HepG2 (cell line): Measurements from ENCODE around the gene ENTPD6. TPM values are rescaled to one million over a fixed set of nuclear protein-coding genes. Genes with fewer than 3 reads are reported as not detected.

Experiments used
- CENPT ChIP-seq: sonication (generic); formaldehyde crosslinking; IDR thresholded peaks from 2 replicates; pipeline ENCODE4 v1.8.0; 2022; ENCODE audit warnings: low read depth, mild to moderate bottlenecking, moderate library complexity, missing genetic modification reagents
- CHD4 ChIP-seq: fragments of 200-600 bp; sonication (generic); IDR thresholded peaks from 2 replicates; pipeline ENCODE4 v1.7.0; 2017; ENCODE audit warnings: mild to moderate bottlenecking, low read length, borderline replicate concordance
- KAT2B ChIP-seq: fragments of 150-350 bp; IDR thresholded peaks from 2 replicates; pipeline ENCODE4 v1.6.1; 2014; ENCODE audit warnings: low read depth, low read length, borderline replicate concordance
- KLF11 ChIP-seq: IDR thresholded peaks from 2 replicates; pipeline ENCODE4 v1.6.1; 2016; ENCODE audit warnings: missing compliant biosample characterization
- POLR2A ChIP-seq, 2 experiments: IDR thresholded peaks; 2 replicates each; pipeline ENCODE4 v1.6.1; 2011; ENCODE audit warnings: low read depth in 2 of 2, low read length in 2 of 2, mild to moderate bottlenecking in 1 of 2, moderate library complexity in 1 of 2; ENCODE audit not compliant: insufficient read depth in 1 of 2
- POLR2AphosphoS5 ChIP-seq: IDR thresholded peaks from 2 replicates; pipeline ENCODE4 v1.6.1; 2012; ENCODE audit warnings: low read depth, low read length
- TBX3 ChIP-seq: fragments of 450-650 bp; IDR thresholded peaks from 2 replicates; pipeline ENCODE4 v1.6.1; 2017; ENCODE audit warnings: antibody characterized with exemption, mild to moderate bottlenecking, inconsistent platforms, borderline replicate concordance
- ZNF263 ChIP-seq: sonication (generic); formaldehyde crosslinking; IDR thresholded peaks from 2 replicates; pipeline ENCODE4 v1.4.0; 2020; ENCODE audit warnings: missing genetic modification reagents
- ZNF468 ChIP-seq: sonication (generic); formaldehyde crosslinking; IDR thresholded peaks from 2 replicates; pipeline ENCODE4 v1.8.0; 2022; ENCODE audit warnings: mild to moderate bottlenecking, moderate library complexity, missing genetic modification reagents
- ZNF782 ChIP-seq: sonication (generic); formaldehyde crosslinking; IDR thresholded peaks from 2 replicates; pipeline ENCODE4 v1.4.0; 2020; ENCODE audit warnings: missing genetic modification reagents, mild to moderate bottlenecking, borderline replicate concordance
- polyA plus RNA-seq, 8 experiments: library from polyadenylated mRNA; depleted of rRNA in 3 of 8; stranded (reverse) in 7 of 8; unstranded in 1 of 8; fragments of >200 nt; fragmentation: Illumina TruSeq in 4 of 8; extraction: Trizol in 4 of 8; gene quantifications; 2 replicates each; pipeline versions ENCODE4 v1.2.1 to v1.2.3, GENCODE V29; 2011 to 2016; ENCODE audit warnings: low read depth in 4 of 8, missing spikeins in 1 of 8, mixed read lengths in 1 of 8; ENCODE audit not compliant: insufficient read depth in 1 of 8
- total RNA-seq, 5 experiments: library from RNA; depleted of rRNA; stranded (reverse); fragments of >200 nt; fragmentation: Illumina TruSeq; extraction: Trizol; gene quantifications; 2 replicates each; pipeline ENCODE4 v1.2.3, GENCODE V29; 2016; ENCODE audit warnings: low read depth in 1 of 5
- TF ChIP-seq, protein P1 (sequence below): sonication (generic); formaldehyde crosslinking; IDR thresholded peaks from one replicate; pipeline ENCODE4 v1.5.1; 2020; ENCODE audit warnings: mild to moderate bottlenecking, missing genetic modification reagents; ENCODE audit errors: not compliant biosample characterization
- TF ChIP-seq, protein P2 (sequence below): sonication (generic); formaldehyde crosslinking; IDR thresholded peaks from 2 replicates; pipeline ENCODE4 v1.4.0; 2020; ENCODE audit warnings: missing genetic modification reagents
- TF ChIP-seq, protein P3 (sequence below): sonication (generic); formaldehyde crosslinking; IDR thresholded peaks from 2 replicates; pipeline ENCODE4 v1.4.0; 2020; ENCODE audit warnings: missing genetic modification reagents
- TF ChIP-seq, protein P4 (sequence below): sonication (generic); formaldehyde crosslinking; IDR thresholded peaks from 2 replicates; pipeline ENCODE4 v1.4.0; 2020; ENCODE audit warnings: mild to moderate bottlenecking, missing genetic modification reagents

ENTPD6 gene
- total and polyA plus RNA-seq, 2 of the 13 experiments (the other 11 are each of a cell fraction or from before 2014, with no cell fraction given): 164 to 172 TPM

DNA sequence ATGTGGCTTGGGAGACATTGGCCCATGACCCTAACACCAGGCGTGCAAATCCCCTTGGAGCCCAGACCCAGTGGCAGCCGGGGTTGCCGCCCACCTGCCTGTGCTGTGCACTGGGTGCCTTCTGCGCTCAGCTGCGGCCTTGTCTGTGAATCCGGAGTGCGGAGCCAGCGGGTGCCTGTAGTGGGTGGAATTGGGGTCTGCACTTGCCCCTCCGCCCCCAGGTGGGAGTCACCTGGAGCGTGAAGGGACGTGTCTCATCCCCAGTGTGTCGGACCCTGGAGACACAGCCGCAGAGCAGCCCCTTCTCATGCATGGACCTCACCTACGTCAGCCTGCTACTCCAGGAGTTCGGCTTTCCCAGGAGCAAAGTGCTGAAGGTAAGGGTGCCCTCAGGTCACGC is 29.4 kb downstream of the ENTPD6 start (continued):
- TF ChIP-seq, protein P1, sequence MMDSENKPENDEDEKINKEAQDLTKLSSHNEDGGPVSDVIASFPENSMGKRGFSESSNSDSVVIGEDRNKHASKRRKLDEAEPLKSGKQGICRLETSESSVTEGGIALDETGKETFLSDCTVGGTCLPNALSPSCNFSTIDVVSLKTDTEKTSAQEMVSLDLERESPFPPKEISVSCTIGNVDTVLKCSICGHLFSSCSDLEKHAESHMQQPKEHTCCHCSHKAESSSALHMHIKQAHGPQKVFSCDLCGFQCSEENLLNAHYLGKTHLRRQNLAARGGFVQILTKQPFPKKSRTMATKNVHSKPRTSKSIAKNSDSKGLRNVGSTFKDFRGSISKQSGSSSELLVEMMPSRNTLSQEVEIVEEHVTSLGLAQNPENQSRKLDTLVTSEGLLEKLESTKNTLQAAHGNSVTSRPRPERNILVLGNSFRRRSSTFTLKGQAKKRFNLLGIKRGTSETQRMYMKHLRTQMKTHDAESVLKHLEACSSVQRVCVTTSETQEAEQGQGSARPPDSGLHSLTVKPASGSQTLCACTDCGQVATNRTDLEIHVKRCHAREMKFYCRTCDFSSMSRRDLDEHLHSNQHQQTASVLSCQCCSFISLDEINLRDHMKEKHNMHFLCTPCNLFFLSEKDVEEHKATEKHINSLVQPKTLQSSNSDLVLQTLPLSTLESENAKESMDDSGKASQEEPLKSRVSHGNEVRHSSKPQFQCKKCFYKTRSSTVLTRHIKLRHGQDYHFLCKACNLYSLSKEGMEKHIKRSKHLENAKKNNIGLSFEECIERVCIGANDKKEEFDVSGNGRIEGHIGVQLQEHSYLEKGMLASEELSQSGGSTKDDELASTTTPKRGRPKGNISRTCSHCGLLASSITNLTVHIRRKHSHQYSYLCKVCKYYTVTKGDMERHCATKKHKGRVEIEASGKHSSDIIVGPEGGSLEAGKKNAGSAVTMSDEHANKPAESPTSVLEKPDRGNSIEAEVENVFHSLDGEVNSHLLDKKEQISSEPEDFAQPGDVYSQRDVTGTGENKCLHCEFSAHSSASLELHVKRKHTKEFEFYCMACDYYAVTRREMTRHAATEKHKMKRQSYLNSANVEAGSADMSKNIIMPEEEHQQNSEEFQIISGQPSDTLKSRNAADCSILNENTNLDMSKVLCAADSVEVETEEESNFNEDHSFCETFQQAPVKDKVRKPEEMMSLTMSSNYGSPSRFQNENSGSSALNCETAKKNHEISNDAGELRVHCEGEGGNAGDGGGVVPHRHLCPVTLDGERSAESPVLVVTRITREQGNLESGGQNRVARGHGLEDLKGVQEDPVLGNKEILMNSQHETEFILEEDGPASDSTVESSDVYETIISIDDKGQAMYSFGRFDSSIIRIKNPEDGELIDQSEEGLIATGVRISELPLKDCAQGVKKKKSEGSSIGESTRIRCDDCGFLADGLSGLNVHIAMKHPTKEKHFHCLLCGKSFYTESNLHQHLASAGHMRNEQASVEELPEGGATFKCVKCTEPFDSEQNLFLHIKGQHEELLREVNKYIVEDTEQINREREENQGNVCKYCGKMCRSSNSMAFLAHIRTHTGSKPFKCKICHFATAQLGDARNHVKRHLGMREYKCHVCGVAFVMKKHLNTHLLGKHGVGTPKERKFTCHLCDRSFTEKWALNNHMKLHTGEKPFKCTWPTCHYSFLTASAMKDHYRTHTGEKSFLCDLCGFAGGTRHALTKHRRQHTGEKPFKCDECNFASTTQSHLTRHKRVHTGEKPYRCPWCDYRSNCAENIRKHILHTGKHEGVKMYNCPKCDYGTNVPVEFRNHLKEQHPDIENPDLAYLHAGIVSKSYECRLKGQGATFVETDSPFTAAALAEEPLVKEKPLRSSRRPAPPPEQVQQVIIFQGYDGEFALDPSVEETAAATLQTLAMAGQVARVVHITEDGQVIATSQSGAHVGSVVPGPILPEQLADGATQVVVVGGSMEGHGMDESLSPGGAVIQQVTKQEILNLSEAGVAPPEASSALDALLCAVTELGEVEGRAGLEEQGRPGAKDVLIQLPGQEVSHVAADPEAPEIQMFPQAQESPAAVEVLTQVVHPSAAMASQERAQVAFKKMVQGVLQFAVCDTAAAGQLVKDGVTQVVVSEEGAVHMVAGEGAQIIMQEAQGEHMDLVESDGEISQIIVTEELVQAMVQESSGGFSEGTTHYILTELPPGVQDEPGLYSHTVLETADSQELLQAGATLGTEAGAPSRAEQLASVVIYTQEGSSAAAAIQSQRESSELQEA (CRISPR knock-in tag): peak; percentile 29
- TF ChIP-seq ZNF468 (CRISPR knock-in tag): no peak
- TF ChIP-seq CHD4: no peak
- 0 out of 2 replicates have a peak, but pooled peaks have one; percentile 27 for TF ChIP-seq CENPT (CRISPR knock-in tag)
- TF ChIP-seq, protein P2, sequence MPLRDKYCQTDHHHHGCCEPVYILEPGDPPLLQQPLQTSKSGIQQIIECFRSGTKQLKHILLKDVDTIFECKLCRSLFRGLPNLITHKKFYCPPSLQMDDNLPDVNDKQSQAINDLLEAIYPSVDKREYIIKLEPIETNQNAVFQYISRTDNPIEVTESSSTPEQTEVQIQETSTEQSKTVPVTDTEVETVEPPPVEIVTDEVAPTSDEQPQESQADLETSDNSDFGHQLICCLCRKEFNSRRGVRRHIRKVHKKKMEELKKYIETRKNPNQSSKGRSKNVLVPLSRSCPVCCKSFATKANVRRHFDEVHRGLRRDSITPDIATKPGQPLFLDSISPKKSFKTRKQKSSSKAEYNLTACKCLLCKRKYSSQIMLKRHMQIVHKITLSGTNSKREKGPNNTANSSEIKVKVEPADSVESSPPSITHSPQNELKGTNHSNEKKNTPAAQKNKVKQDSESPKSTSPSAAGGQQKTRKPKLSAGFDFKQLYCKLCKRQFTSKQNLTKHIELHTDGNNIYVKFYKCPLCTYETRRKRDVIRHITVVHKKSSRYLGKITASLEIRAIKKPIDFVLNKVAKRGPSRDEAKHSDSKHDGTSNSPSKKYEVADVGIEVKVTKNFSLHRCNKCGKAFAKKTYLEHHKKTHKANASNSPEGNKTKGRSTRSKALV: no peak
- TF ChIP-seq TBX3: no peak
- TF ChIP-seq KLF11: no peak
- TF ChIP-seq ZNF263 (CRISPR knock-in tag): no peak
- TF ChIP-seq, protein P3, sequence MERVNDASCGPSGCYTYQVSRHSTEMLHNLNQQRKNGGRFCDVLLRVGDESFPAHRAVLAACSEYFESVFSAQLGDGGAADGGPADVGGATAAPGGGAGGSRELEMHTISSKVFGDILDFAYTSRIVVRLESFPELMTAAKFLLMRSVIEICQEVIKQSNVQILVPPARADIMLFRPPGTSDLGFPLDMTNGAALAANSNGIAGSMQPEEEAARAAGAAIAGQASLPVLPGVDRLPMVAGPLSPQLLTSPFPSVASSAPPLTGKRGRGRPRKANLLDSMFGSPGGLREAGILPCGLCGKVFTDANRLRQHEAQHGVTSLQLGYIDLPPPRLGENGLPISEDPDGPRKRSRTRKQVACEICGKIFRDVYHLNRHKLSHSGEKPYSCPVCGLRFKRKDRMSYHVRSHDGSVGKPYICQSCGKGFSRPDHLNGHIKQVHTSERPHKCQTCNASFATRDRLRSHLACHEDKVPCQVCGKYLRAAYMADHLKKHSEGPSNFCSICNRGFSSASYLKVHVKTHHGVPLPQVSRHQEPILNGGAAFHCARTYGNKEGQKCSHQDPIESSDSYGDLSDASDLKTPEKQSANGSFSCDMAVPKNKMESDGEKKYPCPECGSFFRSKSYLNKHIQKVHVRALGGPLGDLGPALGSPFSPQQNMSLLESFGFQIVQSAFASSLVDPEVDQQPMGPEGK (CRISPR knock-in tag): no peak
- TF ChIP-seq POLR2A (IDR thresholded peaks at IDR 0.05; ENCODE audit: insufficient read depth in 1 of 2, low read depth in 2 of 2, low read length in 2 of 2): 0 out of 4 replicates have a peak, but pooled peaks of 1 of the 2 experiments have one; percentile 15
- TF ChIP-seq KAT2B: no peak
- TF ChIP-seq POLR2AphosphoS5: peak; percentile 26; the same call in 1 of the 2 replicates
- no peak for TF ChIP-seq ZNF782 (CRISPR knock-in tag)
- TF ChIP-seq, protein P4, sequence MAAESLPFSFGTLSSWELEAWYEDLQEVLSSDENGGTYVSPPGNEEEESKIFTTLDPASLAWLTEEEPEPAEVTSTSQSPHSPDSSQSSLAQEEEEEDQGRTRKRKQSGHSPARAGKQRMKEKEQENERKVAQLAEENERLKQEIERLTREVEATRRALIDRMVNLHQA (CRISPR knock-in tag): no peak
